ENCODE results near the gene CGRRF1.

DNA sequence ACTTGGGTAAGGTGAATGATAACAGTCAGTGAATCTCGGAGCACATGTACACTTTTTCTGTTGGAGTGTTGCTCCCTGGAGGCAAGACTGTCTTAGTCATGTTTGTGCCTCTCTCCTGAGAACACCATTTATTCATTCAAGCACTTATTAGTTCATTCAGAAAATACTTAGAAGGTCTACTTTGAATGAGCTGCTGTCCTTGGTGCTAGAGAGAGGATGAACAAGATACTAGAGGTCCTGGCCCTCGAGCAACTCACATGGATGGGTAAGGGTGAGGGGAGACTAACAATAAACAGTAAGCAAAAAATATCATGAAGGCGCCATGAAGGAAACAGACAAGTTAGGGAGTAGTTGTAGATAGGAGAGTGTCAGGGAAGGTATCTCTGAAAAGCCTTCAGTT lies 40.2 kb downstream of the CGRRF1 start:
- TF ChIP-seq, protein P1, sequence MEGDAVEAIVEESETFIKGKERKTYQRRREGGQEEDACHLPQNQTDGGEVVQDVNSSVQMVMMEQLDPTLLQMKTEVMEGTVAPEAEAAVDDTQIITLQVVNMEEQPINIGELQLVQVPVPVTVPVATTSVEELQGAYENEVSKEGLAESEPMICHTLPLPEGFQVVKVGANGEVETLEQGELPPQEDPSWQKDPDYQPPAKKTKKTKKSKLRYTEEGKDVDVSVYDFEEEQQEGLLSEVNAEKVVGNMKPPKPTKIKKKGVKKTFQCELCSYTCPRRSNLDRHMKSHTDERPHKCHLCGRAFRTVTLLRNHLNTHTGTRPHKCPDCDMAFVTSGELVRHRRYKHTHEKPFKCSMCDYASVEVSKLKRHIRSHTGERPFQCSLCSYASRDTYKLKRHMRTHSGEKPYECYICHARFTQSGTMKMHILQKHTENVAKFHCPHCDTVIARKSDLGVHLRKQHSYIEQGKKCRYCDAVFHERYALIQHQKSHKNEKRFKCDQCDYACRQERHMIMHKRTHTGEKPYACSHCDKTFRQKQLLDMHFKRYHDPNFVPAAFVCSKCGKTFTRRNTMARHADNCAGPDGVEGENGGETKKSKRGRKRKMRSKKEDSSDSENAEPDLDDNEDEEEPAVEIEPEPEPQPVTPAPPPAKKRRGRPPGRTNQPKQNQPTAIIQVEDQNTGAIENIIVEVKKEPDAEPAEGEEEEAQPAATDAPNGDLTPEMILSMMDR (IDR thresholded peaks at IDR 0.05): no peak
- no peak for TF ChIP-seq EP300 (IDR thresholded peaks at IDR 0.05)
